GM19452 (cell line): ENCODE data around the gene NDUFA7.
"Not testable (repeated sequence)": the region's sequence is repeated elsewhere in the genome, so short reads cannot be mapped to it uniquely, and the experiment has no call there.

Experiments
- ATAC-seq: cut with Tn5 transposase; IDR thresholded peaks from one replicate; pipeline ENCODE4 v1.9.1; 2021; ENCODE audit not compliant: unreplicated experiment

Gene NDUFA7

GRCh38 chr19:8342316-8342683 is 21.1 kb upstream of the NDUFA7 start:
- ATAC-seq, result no peak

- ATAC-seq, result not testable (repeated sequence)
Observed at GRCh38 chr19:8341504-8341903, 20.3 kb upstream of the NDUFA7 start.

- ATAC-seq, result no peak
Observed at GRCh38 chr19:8340341-8341096, 19.3 kb upstream of the NDUFA7 start.

- no peak for ATAC-seq
Observed at GRCh38 chr19:8338835-8339234, 17.7 kb upstream of the NDUFA7 start.

GRCh38 chr19:8337728-8338127 is 16.6 kb upstream of the NDUFA7 start:
- no peak for ATAC-seq

- ATAC-seq, result no peak
Observed at GRCh38 chr19:8336660-8337059, 15.5 kb upstream of the NDUFA7 start.

GRCh38 chr19:8336072-8336569 is 14.9 kb upstream of the NDUFA7 start:
- no peak for ATAC-seq

- ATAC-seq, result peak; percentile 41
Observed at GRCh38 chr19:8335343-8336071, 14.3 kb upstream of the NDUFA7 start.

GRCh38 chr19:8334458-8335342 is 13.5 kb upstream of the NDUFA7 start:
- ATAC-seq, result peak; percentile 53

- no peak for ATAC-seq
Observed at GRCh38 chr19:8333767-8334457, 12.7 kb upstream of the NDUFA7 start.

GRCh38 chr19:8332976-8333766 is 12.0 kb upstream of the NDUFA7 start:
- ATAC-seq, result no peak

GRCh38 chr19:8331263-8331845 is 10.2 kb upstream of the NDUFA7 start:
- ATAC-seq, result no peak

- ATAC-seq, result no peak
Observed at GRCh38 chr19:8329996-8330395, 8.8 kb upstream of the NDUFA7 start.

- ATAC-seq, result no peak
Observed at GRCh38 chr19:8325454-8325853, 4.3 kb upstream of the NDUFA7 start.

- ATAC-seq, result no peak
Observed at GRCh38 chr19:8324186-8325050, 3.2 kb upstream of the NDUFA7 start.

GRCh38 chr19:8323781-8324185 is 2.6 kb upstream of the NDUFA7 start:
- ATAC-seq, result no peak

GRCh38 chr19:8322638-8322997 is 1.4 kb upstream of the NDUFA7 start:
- no peak for ATAC-seq

GRCh38 chr19:8321986-8322637 is 937 bp upstream of the NDUFA7 start:
- no peak for ATAC-seq
